GM10847 (cell line): ENCODE data around the gene PLB1.

Experiments
- POLR2A ChIP-seq: IDR thresholded peaks from 2 replicates; pipeline ENCODE4 v1.6.1; 2011; ENCODE audit not compliant: insufficient read length; ENCODE audit errors: extremely low read depth

The PLB1 gene

DNA sequence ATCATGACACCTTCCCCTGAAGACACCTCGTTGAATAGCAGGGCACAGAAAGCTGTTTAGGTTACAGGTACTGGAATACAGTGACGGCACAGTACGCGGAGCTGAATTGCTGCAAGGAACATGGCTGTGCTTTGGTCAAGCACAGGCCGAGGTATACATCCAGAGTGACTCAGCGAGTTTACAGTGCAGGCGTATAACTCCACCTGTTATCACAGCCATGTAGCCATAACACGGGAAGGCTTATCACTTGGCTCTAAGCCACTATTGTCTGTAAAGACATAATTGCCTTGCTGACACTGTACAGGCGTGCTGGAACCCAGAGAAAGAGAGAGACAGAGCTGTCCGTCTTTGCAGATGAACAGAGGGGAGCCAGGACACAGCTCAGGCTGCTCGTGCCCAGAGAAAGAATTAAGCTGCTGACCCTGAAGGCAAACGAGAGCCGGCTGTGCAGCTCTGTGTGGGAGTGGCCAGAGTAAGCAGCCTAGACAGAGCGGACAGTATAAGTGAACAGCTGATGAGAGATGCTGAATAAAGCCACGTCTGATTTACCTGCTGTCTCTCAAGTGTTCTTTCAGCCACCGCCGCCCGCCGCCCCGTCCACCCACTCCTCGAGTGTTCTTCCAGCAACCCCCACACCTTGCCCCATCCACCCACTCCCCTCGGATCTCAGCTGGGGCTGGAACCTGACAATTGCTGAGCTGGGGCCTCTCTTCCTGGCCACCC, 168.4 kb downstream of the PLB1 start:
- no peak for TF ChIP-seq POLR2A

DNA sequence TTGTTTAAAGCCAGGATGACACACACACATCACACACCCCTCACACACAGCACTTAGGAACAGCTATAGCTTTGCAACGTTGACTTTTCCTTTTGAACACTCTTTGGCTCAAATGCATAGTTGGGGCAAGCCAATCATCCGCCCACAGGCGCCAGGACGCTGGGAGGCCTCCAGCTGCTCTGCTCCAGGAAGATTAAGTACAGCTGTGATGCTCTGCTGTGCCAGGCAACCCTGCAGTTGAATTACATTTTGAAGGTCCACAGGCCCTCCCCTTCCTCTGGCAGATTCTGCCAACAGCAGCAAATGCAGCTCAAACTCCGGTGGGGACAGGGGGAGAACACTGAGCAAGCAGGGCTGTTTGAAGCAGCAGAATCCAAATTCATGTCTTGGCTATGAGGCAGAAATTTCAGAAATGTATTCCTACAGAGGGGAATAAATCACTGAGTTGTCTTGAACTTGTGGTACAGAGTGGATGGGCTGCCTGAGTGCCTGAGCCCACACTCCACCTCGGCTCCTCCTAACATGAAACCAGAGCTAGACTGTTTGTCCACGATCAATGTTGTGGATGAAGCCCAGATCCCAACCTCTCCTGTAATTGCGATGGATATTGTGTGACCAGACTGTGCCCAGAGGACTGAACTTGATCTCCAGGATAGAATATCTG, 169.3 kb downstream of the PLB1 start:
- TF ChIP-seq POLR2A = no peak

DNA sequence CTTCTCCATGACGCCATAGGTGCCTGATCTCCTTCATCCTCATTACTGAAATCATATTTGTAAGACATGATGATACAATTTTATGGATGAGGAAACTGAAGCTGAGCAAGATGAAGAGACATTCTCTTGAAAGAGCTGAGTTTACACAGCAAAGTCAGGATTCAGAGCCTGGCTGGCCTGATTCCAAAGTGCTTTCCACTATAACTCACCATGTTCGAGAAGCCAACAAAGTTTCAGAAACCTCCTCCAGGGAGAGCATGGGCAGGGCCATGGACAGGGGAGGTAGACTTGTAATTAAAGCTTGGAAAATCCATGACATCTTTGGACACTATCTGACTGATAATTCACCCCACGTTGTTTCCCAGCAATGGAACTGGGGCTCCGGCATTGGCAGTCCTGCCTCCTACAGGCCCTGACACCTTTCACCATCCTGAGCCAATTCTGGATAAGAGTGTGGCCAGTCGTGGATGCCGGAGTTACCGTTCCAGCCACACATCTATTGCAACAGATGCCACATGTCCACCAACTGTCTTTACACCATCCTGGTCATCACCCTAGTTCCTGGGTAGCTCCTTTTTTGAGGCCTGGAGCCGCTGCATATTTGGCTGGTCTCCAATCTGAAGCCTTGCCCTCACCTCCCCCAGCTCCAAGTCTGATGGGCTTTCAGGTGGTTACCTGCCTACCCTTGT, 170.8 kb downstream of the PLB1 start:
- no peak for TF ChIP-seq POLR2A

DNA sequence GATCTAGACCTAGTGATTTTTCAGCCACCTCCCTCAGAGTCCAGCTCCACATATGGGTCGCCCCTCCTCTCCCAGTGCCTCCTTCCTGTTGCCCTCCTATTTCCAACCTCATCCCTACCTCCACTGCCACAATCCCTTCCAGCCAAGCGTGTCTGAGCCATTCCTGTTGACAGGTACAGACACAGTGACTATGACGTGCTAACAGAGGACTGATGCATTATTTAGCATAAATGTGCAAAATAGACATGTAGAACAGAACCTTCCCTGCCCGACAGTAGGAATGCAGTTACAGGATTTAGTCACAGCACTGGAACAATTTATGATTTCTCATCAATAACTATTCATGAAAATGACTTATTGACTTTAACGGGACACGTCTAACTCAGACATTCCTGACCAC, 171.4 kb downstream of the PLB1 start:
- no peak for TF ChIP-seq POLR2A

DNA sequence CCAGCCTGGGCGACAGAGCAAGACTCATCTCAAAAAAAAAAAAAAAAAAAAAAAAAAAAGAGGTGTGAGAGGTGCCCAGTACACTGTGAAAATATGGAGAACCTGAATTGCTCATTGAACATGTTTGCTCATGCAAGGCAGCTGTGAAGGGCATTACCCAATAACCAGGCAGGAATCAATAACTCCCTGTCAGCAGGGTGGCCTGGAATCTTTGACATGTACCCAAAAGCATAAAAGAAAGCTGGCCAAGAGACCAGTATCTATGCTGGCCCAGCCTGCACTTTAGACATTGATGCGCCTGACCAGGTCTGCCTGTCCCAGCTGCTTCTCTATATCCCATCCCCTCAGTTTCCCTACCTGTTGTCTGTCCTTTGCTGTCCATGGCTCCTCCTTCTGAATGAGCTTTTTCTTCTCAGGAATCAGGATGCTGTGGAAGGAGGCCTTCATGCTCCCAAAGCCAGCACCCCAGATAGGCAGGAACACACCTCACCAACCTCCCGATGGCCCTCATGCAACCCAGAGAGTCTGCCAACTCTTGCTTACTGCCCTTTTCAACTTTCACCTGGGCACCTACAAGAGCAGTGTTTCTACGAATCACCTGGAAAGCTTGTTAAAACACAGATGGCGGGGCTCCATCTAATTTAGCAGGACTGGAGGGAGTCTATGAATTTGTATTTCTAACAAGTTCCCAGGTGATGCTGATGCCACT, 172.4 kb downstream of the PLB1 start:
- TF ChIP-seq POLR2A = no peak

DNA sequence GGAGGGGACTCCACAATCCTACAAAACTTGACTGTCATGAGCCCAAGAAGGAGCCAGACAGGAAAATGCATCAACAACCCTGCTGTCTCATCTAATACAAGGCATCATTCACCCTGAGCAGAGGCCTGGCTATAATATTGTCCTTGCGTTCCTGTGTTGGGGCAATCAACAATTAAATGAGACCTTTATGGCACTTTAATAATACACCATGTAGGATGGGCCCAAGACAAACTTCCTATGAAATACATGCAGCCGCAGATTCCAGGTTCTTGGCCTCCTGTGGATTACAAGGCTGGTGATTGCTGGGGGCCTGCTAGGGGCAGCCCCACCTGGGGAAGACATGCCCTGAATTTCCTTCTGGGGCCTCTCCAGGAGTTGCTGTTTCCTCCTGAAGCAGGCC, 173.0 kb downstream of the PLB1 start:
- TF ChIP-seq POLR2A = no peak

DNA sequence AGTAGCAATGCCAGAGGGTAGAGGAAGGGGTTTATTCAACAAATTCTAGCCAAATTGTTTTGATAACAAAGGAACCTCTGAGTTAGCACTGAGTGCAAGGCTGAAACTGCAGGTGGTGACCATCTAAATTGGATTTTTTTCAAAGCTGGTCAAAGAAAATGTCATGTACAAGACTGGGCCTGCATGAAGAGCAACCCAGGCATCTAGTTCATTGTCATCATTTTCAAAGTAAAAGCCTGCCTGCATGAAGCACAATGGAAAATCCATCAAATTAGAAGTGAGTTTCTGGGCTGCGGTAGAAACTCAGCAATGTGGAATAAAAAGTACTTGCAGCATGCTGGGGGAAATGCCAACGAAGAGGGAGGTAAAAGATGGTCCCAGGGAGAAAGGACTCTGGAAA, 175.0 kb downstream of the PLB1 start:
- TF ChIP-seq POLR2A = no peak

DNA sequence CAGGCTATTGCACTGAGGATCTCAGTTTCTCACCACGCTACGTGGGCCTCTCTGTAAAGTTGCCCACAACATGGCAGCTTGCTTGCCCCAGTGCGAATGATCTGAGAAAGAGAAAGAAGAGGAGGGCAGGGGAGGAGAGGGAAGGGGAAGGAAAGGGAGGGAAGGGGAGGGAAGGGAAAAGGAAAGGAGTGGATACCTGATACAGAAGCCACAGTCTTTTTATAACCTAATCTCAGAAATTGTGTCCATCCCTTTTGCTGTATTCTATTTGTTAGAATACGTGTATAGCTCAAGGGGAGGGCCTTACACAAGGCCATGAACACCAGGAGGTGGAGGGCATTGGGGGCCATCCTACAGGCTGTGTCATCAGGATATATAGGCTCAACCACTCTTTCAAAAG, 177.5 kb downstream of the PLB1 start:
- TF ChIP-seq POLR2A = no peak

DNA sequence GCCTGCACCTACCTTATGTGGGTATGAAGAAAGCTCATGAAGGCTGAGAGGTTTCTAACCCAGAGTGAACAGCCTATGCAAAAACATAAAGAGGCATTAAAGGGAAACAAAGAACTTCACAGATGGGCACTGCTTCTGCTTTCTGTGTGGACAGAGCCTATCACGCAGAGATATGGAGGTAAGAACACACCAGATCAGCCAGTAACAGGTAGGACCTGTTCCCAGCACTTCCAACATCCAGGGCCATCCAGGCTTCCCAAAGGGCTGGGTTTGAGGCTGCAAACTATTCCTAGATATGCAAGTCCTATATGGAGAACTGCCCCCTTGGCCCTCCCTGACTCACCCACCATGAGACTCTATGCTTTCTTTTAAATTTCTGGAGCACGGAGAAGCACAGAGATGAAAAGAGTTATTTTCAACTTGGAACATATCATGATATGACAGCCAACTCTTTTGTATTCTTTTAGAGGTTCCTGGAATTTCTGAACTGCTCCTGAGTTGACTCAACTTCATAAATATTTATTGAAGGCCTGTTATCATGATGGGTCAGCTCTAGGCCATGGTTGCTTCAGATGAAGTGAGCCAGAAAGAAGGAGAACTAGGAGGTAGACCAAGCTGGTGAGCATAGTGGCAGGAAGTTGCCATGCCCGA, 178.3 kb downstream of the PLB1 start:
- TF ChIP-seq POLR2A = no peak

DNA sequence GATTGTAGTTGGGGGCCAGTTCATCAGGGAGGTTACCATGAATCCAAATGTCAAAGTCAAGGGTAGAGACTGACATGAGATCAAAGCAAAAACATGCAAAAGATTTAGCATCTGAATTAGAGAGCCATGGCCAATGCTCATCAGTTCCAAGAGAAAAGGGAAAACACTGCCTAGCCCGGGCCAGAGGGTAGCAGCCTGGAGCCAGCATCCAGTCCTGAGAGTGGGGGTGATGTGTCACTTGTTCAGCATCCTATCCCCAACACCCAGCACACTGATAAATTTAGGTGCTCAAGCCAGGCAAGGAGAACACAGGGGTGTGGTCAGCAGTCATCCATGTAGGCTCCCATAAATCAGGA, 178.8 kb downstream of the PLB1 start:
- no peak for TF ChIP-seq POLR2A

DNA sequence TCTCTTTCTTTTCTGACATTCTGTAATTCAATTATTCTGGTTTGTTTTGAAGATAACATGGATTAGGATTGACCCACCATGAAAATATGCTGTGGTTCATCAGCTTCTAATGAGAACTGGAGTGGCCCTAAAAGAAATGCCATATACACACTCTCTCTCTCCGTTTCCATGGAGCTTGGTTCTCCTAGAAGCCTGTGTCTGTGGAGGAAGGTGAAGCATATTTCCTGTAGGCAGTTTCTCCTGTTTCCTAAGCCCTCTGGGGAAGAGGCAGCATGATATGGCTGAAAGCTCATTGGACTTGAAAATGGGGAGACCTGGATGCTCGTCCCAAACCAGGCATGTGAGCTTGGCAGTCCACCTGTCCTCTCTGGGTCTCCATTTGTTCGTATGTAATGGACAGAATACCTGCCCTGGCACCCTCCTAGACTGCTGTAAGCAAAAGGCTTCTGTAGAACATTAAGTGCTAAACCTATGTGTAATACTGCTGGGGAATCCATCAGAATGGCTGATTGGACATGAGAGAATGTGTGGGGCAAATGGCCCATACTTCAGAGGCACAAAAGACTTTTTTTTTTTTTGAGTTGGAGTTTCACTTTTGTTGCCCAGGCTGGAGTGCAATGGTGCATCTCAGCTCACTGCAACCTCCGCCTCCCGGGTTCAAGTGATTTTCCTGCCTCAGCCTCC, 180.4 kb downstream of the PLB1 start:
- no peak for TF ChIP-seq POLR2A

DNA sequence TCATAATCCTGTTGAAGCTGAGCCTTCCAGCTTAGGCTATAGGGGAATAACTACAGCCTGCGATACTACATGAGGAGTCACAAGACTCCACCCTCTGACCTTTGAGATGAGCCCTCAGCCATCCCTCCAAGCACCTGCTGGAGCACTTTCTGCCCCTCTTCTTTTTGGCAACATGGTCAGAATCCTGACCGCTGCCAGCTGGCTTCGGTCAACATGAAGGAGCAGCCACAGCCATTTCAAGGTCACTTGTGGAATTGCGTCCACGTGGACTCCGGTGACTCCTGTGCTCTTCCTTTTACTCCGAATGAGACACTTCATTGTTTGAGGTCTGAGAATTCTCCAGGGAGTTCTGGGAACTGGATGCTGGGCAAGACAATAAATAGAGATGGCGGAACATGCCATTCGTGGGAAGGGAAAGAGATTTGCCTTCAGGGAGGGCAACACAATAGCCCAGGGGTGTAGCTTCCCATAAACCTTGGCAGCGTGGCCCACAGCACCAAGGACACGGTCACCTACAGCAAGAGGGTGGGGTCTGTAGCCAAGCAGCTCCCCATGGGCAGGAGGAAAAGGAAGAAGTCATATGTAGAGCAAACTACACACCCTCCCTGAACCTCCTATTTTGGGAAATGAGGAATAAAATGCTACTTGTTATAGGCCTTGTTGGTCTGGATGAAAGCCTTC, 182.5 kb downstream of the PLB1 start:
- TF ChIP-seq POLR2A = no peak

DNA sequence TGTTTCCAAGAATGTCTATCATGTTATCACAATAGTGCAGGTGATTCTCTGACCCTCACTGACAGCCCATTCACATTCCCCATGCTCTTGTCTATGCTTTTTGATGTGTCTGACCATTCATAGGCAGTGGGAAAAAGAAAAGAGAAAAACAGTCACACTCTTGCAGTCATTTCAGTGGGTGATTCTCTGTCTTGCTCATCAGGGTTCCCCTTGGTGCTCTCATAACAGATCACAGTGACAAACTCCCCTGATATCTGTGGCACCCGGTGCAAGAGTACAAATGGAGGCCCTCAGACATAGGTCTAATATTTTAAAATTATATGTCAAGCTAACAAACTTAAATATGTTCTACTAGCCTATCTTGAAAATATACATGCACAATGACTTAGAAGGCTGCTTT, 183.1 kb downstream of the PLB1 start:
- no peak for TF ChIP-seq POLR2A

DNA sequence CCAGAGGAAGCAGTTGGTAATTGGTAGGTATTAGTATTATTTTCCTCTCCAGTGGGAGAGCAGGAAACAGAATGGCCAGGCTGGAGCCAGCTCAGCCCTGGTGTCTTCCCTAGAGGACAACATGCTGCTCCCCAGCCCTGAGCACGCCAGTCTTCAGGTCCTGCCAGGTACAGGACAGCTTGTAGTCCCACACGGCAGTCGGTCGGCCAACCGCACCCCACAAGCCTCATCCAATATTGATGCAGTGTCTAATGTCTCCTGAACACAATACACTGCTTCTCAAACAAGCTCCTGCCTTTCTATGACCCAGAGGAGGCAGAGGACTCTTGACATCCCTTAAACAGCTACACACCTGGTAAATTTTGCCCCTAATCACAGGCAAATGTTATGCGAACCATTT, 184.8 kb downstream of the PLB1 start:
- no peak for TF ChIP-seq POLR2A
